ENCODE data around the gene BCAS4. TPM values are rescaled to one million over a fixed set of nuclear protein-coding genes. Genes with fewer than 3 reads are reported as not detected.
A peak's percentile ranks its signal among the peaks of the same experiment; 100 is the strongest.

Gene BCAS4
- total RNA-seq, 2 donors from 2014 or later = 7.7 to 10.2 TPM

- Histone ChIP-seq H3K36me3 (no peaks in the 10 kb centered on the region), H3K27ac (peak overlapping the region in 1 of 2 donors; percentile 40), H3K4me3 (no peak overlapping the region), H3K27me3 (replicated peaks; ENCODE audit: insufficient read depth) (no peaks in the 10 kb centered on the region), H3K4me1 (ENCODE audit: control insufficient read depth in 1 of 2, low read depth in 2 of 2) (peaks cover 19 to 31% of the 10 kb centered on the region in 2 donors), H3K9me3 (no peaks in the 10 kb centered on the region)
- ATAC-seq (ENCODE audit: insufficient number of reproducible peaks, low FRiP score, low read depth) (no peak), DNase-seq (ENCODE audit: low spot score) (no peak)
- TF ChIP-seq CTCF (IDR thresholded peaks at IDR 0.05) = no peak
These were observed 50.8 kb downstream of the BCAS4 start for GRCh38 chr20:50845566-50846215.

GRCh38 chr20:50848341-50848808 lies 53.5 kb downstream of the BCAS4 start:
- no peaks in the 10 kb centered on the region for H3K27me3 ChIP-seq (replicated peaks; ENCODE audit: insufficient read depth)
- TF ChIP-seq CTCF (IDR thresholded peaks at IDR 0.05) = no peak
- no peaks in the 10 kb centered on the region for H3K9me3 ChIP-seq
- ATAC-seq (ENCODE audit: insufficient number of reproducible peaks, low FRiP score, low read depth) (no peak), DNase-seq (ENCODE audit: low spot score) (peak; percentile 21)
- peaks cover 19 to 31% of the 10 kb centered on the region in 2 donors for H3K4me1 ChIP-seq (ENCODE audit: control insufficient read depth in 1 of 2, low read depth in 2 of 2)
- peak overlapping the region; percentile 49 to 57 for H3K27ac ChIP-seq
- H3K4me3 ChIP-seq = peak overlapping the region; percentile 64
- no peaks in the 10 kb centered on the region for H3K36me3 ChIP-seq

GRCh38 chr20:50848846-50849673 lies 54.2 kb downstream of the BCAS4 start:
- Histone ChIP-seq H3K27me3 (replicated peaks; ENCODE audit: insufficient read depth) (no peaks in the 10 kb centered on the region), H3K4me3 (peak overlapping the region; percentile 64), H3K27ac (peak overlapping the region; percentile 49 to 57), H3K36me3 (no peaks in the 10 kb centered on the region), H3K4me1 (ENCODE audit: control insufficient read depth in 1 of 2, low read depth in 2 of 2) (peaks cover 19 to 31% of the 10 kb centered on the region in 2 donors), H3K9me3 (no peaks in the 10 kb centered on the region)
- ATAC-seq (ENCODE audit: insufficient number of reproducible peaks, low FRiP score, low read depth) (no peak), DNase-seq (ENCODE audit: low spot score) (no peak)
- no peak for TF ChIP-seq CTCF (IDR thresholded peaks at IDR 0.05)

GRCh38 chr20:50850721-50851286 lies 55.9 kb downstream of the BCAS4 start:
- Histone ChIP-seq H3K4me1 (ENCODE audit: control insufficient read depth in 1 of 2, low read depth in 2 of 2) (peaks cover 12 to 15% of the 10 kb centered on the region in 2 donors), H3K4me3 (no peak overlapping the region), H3K27ac (no peak overlapping the region), H3K9me3 (no peaks in the 10 kb centered on the region), H3K36me3 (no peaks in the 10 kb centered on the region), H3K27me3 (replicated peaks; ENCODE audit: insufficient read depth) (no peaks in the 10 kb centered on the region)
- DNase-seq (ENCODE audit: low spot score) = no peak
- no peak for TF ChIP-seq CTCF (IDR thresholded peaks at IDR 0.05)
- ATAC-seq (ENCODE audit: insufficient number of reproducible peaks, low FRiP score, low read depth) = no peak

GRCh38 chr20:50852085-50852484 lies 57.2 kb downstream of the BCAS4 start:
- Histone ChIP-seq H3K4me3 (no peak overlapping the region), H3K9me3 (no peaks in the 10 kb centered on the region), H3K4me1 (ENCODE audit: control insufficient read depth in 1 of 2, low read depth in 2 of 2) (peaks cover 12 to 15% of the 10 kb centered on the region in 2 donors), H3K27me3 (replicated peaks; ENCODE audit: insufficient read depth) (no peaks in the 10 kb centered on the region), H3K27ac (no peak overlapping the region), H3K36me3 (no peaks in the 10 kb centered on the region)
- TF ChIP-seq CTCF (IDR thresholded peaks at IDR 0.05) = no peak
- ATAC-seq (ENCODE audit: insufficient number of reproducible peaks, low FRiP score, low read depth) (no peak), DNase-seq (ENCODE audit: low spot score) (no peak)
